BLaER1 treated with 17β-estradiol and CSF1 and Interleukin-3, amounts not matched to agents 10 nM and 100 nM (cell line): ENCODE measurements around the gene BEAN1.
A peak's percentile ranks its signal among the peaks of the same experiment; 100 is the strongest.

Source experiments
- H3K27ac ChIP-seq, 11 experiments: shearing (Covaris generic); formaldehyde crosslinking; 2 replicates each; pipeline ENCODE4 v1.8.1; 2022
- H3K27me3 ChIP-seq, 11 experiments: shearing (Covaris generic); formaldehyde crosslinking; 2 replicates each; pipeline ENCODE4 v1.8.1; 2022
- H3K36me3 ChIP-seq, 11 experiments: shearing (Covaris generic); formaldehyde crosslinking; 2 replicates each; pipeline ENCODE4 v1.8.1; 2022
- H3K4me1 ChIP-seq, 10 experiments: shearing (Covaris generic); formaldehyde crosslinking; 2 replicates each; pipeline ENCODE4 v1.8.1; 2022
- H3K4me2 ChIP-seq, 11 experiments: shearing (Covaris generic); formaldehyde crosslinking; 2 replicates each; pipeline ENCODE4 v1.8.1; 2022
- H3K4me3 ChIP-seq, 10 experiments: shearing (Covaris generic); formaldehyde crosslinking; 2 replicates each; pipeline ENCODE4 v1.8.1; 2022
- H3K9ac ChIP-seq, 11 experiments: shearing (Covaris generic); formaldehyde crosslinking; 2 replicates each; pipeline ENCODE4 v1.8.1; 2022
- H3K9me3 ChIP-seq, 11 experiments: shearing (Covaris generic); formaldehyde crosslinking; replicated peaks in 1 of 11; 2 replicates each; pipeline ENCODE4 v1.8.1; 2022
- H4K20me1 ChIP-seq, 11 experiments: shearing (Covaris generic); formaldehyde crosslinking; 2 replicates each; pipeline ENCODE4 v1.8.1; 2022
- Cebpa-rat ChIP-seq, 11 experiments: shearing (Covaris generic); IDR thresholded peaks; 2 replicates each; pipeline ENCODE4 v1.8.1; 2022

The BEAN1 gene

DNA sequence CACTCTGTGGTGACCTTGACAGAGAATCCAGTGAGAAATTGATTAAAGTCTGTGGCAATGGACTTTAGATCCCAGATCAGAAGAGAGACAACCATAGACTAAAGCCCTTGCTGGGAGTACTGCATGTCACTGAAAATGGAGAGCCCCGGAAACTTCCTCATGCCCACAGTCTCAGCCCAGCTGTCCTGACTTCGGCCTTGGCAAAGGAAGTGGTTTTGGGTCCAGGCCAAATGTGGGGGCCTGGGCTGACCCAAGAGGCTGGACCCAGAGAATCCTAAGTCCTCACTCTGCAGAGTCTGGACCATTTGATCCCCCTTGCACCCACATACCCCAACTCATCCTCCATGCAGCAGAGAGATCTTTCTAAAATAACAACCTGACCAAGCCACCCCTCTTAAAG lies 4.7 kb upstream of the BEAN1 start:
- Histone ChIP-seq H3K4me1 (peaks cover 4 to 42% (median 12%) of the 10 kb centered on the region in 10 experiments; a peak in 18 of 20 replicates), H3K27ac (no peak overlapping the region), H3K4me3 (no peak overlapping the region), H3K4me2 (peak overlapping the region in 3 of 11 experiments; percentile 35 to 76 (median 59); a peak in 6 of 22 replicates), H3K9me3 (peaks cover 0 to 13% (median 7%) of the 10 kb centered on the region in 11 experiments; a peak in 10 of 22 replicates), H3K9ac (no peak overlapping the region), H3K36me3 (no peaks in the 10 kb centered on the region), H4K20me1 (peaks cover 0 to 12% (median 8%) of the 10 kb centered on the region in 11 experiments; a peak in 9 of 22 replicates), H3K27me3 (peaks cover 38 to 55% (median 45%) of the 10 kb centered on the region in 11 experiments)
- TF ChIP-seq Cebpa-rat (IDR thresholded peaks at IDR 0.05), result no peak

DNA sequence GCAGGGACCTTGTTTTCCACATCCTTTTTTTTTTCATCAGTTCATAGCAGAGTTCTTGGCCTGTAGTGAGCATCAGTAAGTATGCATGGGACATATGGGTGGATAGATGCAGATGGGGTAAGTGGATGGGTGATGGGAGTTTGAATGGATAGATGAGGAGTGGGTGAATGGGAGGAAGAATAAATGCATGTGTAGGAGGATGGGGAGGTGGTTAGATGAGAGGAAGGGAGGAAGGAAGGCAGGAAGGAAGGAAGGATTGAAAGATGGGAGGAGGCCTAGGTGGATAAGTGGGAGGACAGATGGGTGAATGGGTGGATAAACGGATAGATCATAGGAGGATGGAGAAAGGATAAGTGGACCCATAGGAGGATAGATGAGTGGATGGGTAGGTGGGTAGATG lies 3.9 kb upstream of the BEAN1 start:
- Histone ChIP-seq H4K20me1 (peaks cover 0 to 20% (median 16%) of the 10 kb centered on the region in 11 experiments; a peak in 17 of 22 replicates), H3K27ac (no peak overlapping the region), H3K9me3 (peaks cover 0 to 8% (median 0%) of the 10 kb centered on the region in 11 experiments; a peak in 5 of 22 replicates), H3K4me1 (peaks cover 12 to 41% (median 16%) of the 10 kb centered on the region in 10 experiments; a peak in 19 of 20 replicates), H3K4me2 (peak overlapping the region in 1 of 11 experiments; percentile 76; a peak in 1 of 22 replicates), H3K4me3 (no peak overlapping the region), H3K27me3 (peaks cover 46 to 63% (median 53%) of the 10 kb centered on the region in 11 experiments), H3K9ac (no peak overlapping the region), H3K36me3 (no peaks in the 10 kb centered on the region)
- TF ChIP-seq Cebpa-rat (IDR thresholded peaks at IDR 0.05), result no peak

DNA sequence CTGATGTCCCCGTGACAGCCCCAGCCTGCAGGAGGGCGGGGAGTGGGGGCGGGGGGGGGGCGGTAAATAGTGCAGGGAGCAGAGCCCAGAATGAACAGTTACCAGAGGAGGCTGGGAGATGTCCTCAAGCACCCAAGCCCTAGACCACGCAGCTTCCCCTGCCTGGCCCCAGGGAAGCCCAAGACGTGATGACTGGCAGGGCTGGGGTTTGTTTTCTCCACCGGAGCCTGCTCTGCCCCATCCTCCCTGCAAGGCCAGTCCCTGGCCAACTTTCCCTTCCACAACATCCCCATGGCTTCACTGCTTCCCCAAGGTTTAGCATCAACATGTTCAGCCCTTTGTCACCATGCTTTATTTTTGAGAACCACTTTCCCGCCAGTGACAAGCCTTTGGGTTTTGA lies 1.4 kb upstream of the BEAN1 start:
- Histone ChIP-seq H3K36me3 (no peaks in the 10 kb centered on the region), H3K9ac (no peak overlapping the region), H3K4me1 (peaks cover 15 to 36% (median 19%) of the 10 kb centered on the region in 10 experiments; a peak in 19 of 20 replicates), H3K4me2 (no peak overlapping the region), H3K4me3 (no peak overlapping the region), H3K9me3 (0 out of 22 replicates have a peak, but pooled peaks cover 0 to 8% (median 0%) of the 10 kb centered on the region in 11 experiments), H3K27ac (no peak overlapping the region), H3K27me3 (peaks cover 66 to 87% (median 78%) of the 10 kb centered on the region in 11 experiments), H4K20me1 (peaks cover 0 to 34% (median 25%) of the 10 kb centered on the region in 11 experiments; a peak in 17 of 22 replicates)
- TF ChIP-seq Cebpa-rat (IDR thresholded peaks at IDR 0.05), result no peak

DNA sequence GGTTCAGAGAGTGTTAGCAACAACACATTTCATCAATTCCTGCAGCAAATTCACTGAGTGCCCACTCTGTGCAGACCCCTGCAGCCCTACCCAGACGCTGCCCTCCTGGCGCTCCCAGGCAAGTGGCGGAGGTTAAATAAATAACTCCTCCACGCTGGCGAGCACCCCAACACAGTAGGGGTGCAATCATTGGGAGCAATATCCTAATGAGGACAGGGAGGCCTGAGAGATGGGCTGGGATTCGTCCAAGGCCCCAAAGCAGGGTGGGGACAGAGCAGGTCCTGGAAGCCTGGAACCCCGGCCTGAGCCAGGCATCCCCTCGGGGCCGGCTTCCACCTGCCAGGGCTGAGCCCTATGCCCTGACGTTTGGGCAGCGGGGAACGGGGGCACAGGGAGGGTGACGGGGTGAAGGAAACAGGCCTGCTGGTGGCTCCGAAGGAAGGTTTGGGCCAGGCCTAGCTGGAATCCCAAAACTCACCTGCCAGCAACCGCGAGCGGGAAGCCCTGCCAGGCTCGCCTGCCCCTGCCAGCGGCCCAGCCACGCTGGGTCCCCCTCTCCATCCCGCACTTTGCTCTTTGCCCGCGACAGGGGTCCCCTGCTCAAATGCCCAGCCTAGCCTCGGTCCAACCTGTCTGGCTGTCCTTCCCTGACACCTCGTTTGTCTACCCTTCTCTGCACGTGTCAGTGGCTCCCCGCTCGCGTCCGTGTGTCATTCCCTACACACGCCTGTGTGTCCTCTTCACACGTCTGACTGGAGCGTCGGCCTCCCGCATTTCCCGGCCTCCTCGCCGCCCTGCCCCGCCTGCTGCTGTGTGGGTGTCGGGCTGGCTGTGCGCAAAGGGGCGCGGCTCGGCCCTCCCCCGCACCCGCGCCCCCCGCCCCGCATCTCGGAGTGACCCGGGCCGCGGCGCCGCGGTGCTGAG lies 721 bp upstream of the BEAN1 start:
- peak overlapping the region; percentile 42 to 71 (median 59) for H3K4me3 ChIP-seq
- no peak overlapping the region; a peak in 1 of 22 replicates for H3K27ac ChIP-seq
- H3K4me2 ChIP-seq, result peak overlapping the region; percentile 87 to 99 (median 94)
- H3K9me3 ChIP-seq, result 0 out of 22 replicates have a peak, but pooled peaks cover 0 to 8% (median 0%) of the 10 kb centered on the region in 11 experiments
- H3K27me3 ChIP-seq, result peaks cover 66 to 95% (median 85%) of the 10 kb centered on the region in 11 experiments
- peak overlapping the region in 10 of 11 experiments; percentile 22 to 62 (median 46); a peak in 11 of 22 replicates for H3K9ac ChIP-seq
- H3K36me3 ChIP-seq, result no peaks in the 10 kb centered on the region
- no peak for TF ChIP-seq Cebpa-rat (IDR thresholded peaks at IDR 0.05)
- H3K4me1 ChIP-seq, result peaks cover 15 to 36% (median 19%) of the 10 kb centered on the region in 10 experiments; a peak in 19 of 20 replicates
- H4K20me1 ChIP-seq, result peaks cover 0 to 34% (median 25%) of the 10 kb centered on the region in 11 experiments; a peak in 17 of 22 replicates

DNA sequence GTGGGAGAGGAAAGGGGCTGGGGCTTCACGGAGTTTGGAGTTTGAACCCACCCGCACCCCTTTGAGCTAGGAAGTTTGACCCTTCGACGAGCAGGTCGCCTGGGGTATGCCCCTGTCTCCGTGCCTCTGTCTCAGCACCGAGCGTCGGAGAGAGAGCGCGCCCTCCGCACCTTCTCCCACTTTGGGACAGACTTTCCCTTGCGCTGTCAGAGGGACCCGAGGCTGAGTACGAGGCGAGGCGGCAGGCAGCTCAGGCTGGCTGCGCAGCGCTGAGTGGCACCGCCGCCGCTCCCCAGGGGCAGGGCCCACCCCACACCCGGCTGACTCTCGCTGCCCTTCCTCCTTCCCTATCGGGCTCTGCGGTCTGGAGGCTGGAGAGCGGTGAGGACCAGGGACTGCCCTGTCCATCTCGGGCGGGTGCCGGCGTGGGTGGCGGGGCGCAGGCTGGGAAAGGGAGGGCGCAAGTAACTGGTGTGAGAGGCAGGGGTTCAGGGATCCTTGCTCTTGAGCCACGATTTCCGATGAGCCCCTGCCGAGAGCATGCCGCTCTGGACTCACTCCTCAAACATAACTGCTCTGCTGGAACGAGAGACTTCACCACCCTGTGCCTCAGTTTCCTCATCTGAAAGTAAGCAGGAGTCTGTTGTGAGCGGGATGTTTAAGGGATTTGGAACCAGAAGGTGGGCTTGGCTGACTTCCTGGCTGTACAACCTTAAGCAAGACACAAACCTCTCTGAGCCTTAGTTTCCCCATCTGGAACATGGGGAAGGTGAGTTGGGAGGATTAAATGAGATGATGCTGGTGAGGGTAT lies 981 bp downstream of the BEAN1 start:
- Histone ChIP-seq H3K4me1 (peaks cover 15 to 21% (median 18%) of the 10 kb centered on the region in 10 experiments; a peak in 17 of 20 replicates), H3K9me3 (0 out of 22 replicates have a peak, but pooled peaks cover 0 to 8% (median 0%) of the 10 kb centered on the region in 11 experiments), H3K4me2 (peak overlapping the region; percentile 87 to 99 (median 94)), H3K4me3 (peak overlapping the region; percentile 42 to 71 (median 59)), H3K27me3 (peaks cover 71 to 97% (median 90%) of the 10 kb centered on the region in 11 experiments), H3K36me3 (no peaks in the 10 kb centered on the region), H3K27ac (no peak overlapping the region), H3K9ac (peak overlapping the region in 9 of 11 experiments; percentile 0 to 62 (median 50); a peak in 12 of 22 replicates), H4K20me1 (peaks cover 0 to 44% (median 25%) of the 10 kb centered on the region in 11 experiments; a peak in 17 of 22 replicates)
- no peak for TF ChIP-seq Cebpa-rat (IDR thresholded peaks at IDR 0.05)

DNA sequence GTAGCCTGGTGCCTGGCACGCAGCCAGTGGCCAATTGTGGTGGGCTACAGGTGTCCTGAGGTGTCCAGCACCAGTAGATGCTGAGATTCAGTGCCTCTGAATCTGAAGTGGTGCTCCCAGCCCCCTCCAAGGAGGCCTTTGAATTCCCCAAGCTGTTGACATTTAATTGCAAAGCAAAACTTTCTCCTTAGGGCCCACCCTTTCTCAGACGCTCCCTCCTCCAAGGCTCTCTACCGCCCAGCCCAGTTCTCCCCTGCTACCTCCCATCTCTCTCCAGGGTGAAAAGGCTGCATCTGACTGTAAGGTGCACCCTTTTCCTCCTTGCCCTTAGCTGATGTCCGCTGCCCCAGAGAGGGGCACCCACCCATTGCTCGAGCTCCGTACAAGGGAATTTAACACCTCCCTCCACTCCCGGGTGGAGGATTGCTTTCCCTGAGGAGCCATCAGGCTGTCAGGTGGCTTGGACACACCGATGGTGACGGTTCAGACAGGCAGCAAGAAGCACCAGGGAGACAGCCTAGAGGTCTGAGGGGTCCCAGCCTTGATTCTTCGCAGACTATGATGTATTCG lies 1.7 kb downstream of the BEAN1 start:
- Histone ChIP-seq H3K27me3 (peaks cover 66 to 95% (median 84%) of the 10 kb centered on the region in 11 experiments), H3K36me3 (no peaks in the 10 kb centered on the region), H3K9me3 (0 out of 22 replicates have a peak, but pooled peaks cover 0 to 8% (median 0%) of the 10 kb centered on the region in 11 experiments), H3K4me3 (no peak overlapping the region; a peak in 1 of 20 replicates), H3K4me2 (peak overlapping the region in 5 of 11 experiments; percentile 92 to 99 (median 96); a peak in 8 of 22 replicates), H4K20me1 (peaks cover 0 to 44% (median 25%) of the 10 kb centered on the region in 11 experiments; a peak in 17 of 22 replicates), H3K9ac (no peak overlapping the region), H3K27ac (no peak overlapping the region), H3K4me1 (peaks cover 15 to 24% (median 19%) of the 10 kb centered on the region in 10 experiments; a peak in 18 of 20 replicates)
- no peak for TF ChIP-seq Cebpa-rat (IDR thresholded peaks at IDR 0.05)

DNA sequence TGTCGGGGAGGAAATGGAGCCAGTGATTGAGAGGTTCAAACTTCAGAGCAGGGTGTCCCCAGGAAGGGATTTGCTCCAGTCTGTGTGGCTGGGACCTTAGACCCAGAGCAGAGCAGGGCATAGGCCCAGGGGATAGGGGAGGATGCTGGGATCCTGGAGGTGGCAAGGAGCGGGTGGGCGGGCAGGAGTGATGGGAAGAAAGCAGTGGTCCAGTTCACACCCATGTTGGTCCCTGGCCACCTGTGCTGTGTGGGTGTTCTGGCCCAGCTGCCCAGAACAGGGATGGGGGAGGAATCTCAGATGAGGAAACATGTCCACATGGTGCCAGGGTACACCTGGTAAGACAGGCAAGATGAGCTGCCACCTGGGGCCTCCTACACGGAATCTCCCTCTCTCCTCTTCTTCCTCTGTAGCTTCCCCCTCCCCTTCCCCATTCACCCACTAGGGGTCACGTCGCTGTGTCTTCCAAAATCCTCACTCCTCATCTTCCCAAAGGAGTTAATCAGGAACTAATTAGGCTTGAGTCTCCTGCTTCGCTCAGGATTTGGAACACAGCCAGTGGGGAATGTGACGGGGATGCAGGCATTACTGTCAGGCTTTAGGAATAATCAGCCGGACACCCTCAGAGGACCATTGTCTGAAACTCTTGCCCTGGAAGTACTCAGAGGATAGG lies 2.3 kb downstream of the BEAN1 start:
- peaks cover 59 to 88% (median 77%) of the 10 kb centered on the region in 11 experiments for H3K27me3 ChIP-seq
- H3K4me2 ChIP-seq, result no peak overlapping the region

More for the DNA sequence above, 2.3 kb downstream of the BEAN1 start:
- Histone ChIP-seq H4K20me1 (peaks cover 0 to 44% (median 25%) of the 10 kb centered on the region in 11 experiments; a peak in 17 of 22 replicates), H3K4me1 (peaks cover 15 to 28% (median 20%) of the 10 kb centered on the region in 10 experiments; a peak in 19 of 20 replicates), H3K9ac (no peak overlapping the region), H3K4me3 (no peak overlapping the region), H3K9me3 (0 out of 22 replicates have a peak, but pooled peaks cover 0 to 7% (median 0%) of the 10 kb centered on the region in 11 experiments), H3K27ac (no peak overlapping the region), H3K36me3 (no peaks in the 10 kb centered on the region)
- no peak for TF ChIP-seq Cebpa-rat (IDR thresholded peaks at IDR 0.05)
